ENCODE data around the gene BACE2. TPM values are rescaled to one million over a fixed set of nuclear protein-coding genes. Genes with fewer than 3 reads are reported as not detected.
"Not testable (repeated sequence)": the region's sequence is repeated elsewhere in the genome, so short reads cannot be mapped to it uniquely, and the experiment has no call there.

BACE2 gene
- total RNA-seq, 1 donor from 2014 or later = 14.5 TPM

GRCh38 chr21:41245509-41246135 lies 77.7 kb downstream of the BACE2 start:
- intact Hi-C loops (cut with DNase I) = no loop called here
- ATAC-seq (no peak), DNase-seq (ENCODE audit: missing footprints) (no peak)

GRCh38 chr21:41246808-41247207 lies 78.8 kb downstream of the BACE2 start:
- intact Hi-C loops (cut with DNase I) = no loop called here
- ATAC-seq = no peak
- DNase-seq (ENCODE audit: missing footprints) = no peak

- intact Hi-C loops (cut with DNase I) = no loop called here
- ATAC-seq (no peak), DNase-seq (ENCODE audit: missing footprints) (no peak)
These were observed 79.9 kb downstream of the BACE2 start for GRCh38 chr21:41247561-41248545.

- no peak for ATAC-seq
- no peak for DNase-seq (ENCODE audit: missing footprints)
- intact Hi-C loops (cut with DNase I) = no loop called here
These were observed 81.5 kb downstream of the BACE2 start for GRCh38 chr21:41249476-41249875.

GRCh38 chr21:41250519-41250918 lies 82.6 kb downstream of the BACE2 start:
- ATAC-seq (no peak), DNase-seq (ENCODE audit: missing footprints) (no peak)
- intact Hi-C loops (cut with DNase I) = no loop called here

- ATAC-seq (no peak), DNase-seq (ENCODE audit: missing footprints) (no peak)
- intact Hi-C loops (cut with DNase I) = no loop called here
These were observed 84.1 kb downstream of the BACE2 start for GRCh38 chr21:41251961-41252642.

- intact Hi-C loops (cut with DNase I) = no loop called here
- DNase-seq (ENCODE audit: missing footprints) = no peak
These were observed 86.2 kb downstream of the BACE2 start for GRCh38 chr21:41254090-41254700.

GRCh38 chr21:41255190-41255589 lies 87.2 kb downstream of the BACE2 start:
- no peak for DNase-seq (ENCODE audit: missing footprints)
- intact Hi-C loops (cut with DNase I) = no loop called here
- no peak for ATAC-seq

More at GRCh38 chr21:41254090-41254700, 86.2 kb downstream of the BACE2 start:
- no peak for ATAC-seq

- DNase-seq (ENCODE audit: missing footprints); intact Hi-C loops (cut with DNase I); ATAC-seq: not testable (repeated sequence)
These were observed 88.3 kb downstream of the BACE2 start for GRCh38 chr21:41256231-41256630.

- intact Hi-C loops (cut with DNase I) = no loop called here
- no peak for DNase-seq (ENCODE audit: missing footprints)
- ATAC-seq = no peak
These were observed 89.1 kb downstream of the BACE2 start for GRCh38 chr21:41256771-41257702.

GRCh38 chr21:41258617-41259016 lies 90.7 kb downstream of the BACE2 start:
- no peak for DNase-seq (ENCODE audit: missing footprints)
- ATAC-seq = no peak
- intact Hi-C loops (cut with DNase I) = no loop called here

- intact Hi-C loops (cut with DNase I) = no loop called here
- ATAC-seq = no peak
- DNase-seq (ENCODE audit: missing footprints) = no peak
These were observed 92.5 kb downstream of the BACE2 start for GRCh38 chr21:41260428-41260827.

- no peak for ATAC-seq
- intact Hi-C loops (cut with DNase I) = no loop called here
These were observed 99.4 kb downstream of the BACE2 start for GRCh38 chr21:41267346-41267745.

GRCh38 chr21:41269535-41269934 lies 101.6 kb downstream of the BACE2 start:
- intact Hi-C loops (cut with DNase I) = no loop called here
- DNase-seq (ENCODE audit: missing footprints) (no peak), ATAC-seq (no peak)

More at GRCh38 chr21:41267346-41267745, 99.4 kb downstream of the BACE2 start:
- no peak for DNase-seq (ENCODE audit: missing footprints)

GRCh38 chr21:41277196-41277595 lies 109.2 kb downstream of the BACE2 start:
- ATAC-seq (no peak), DNase-seq (ENCODE audit: missing footprints) (no peak)

GRCh38 chr21:41277846-41278245 lies 109.9 kb downstream of the BACE2 start:
- intact Hi-C loops (cut with DNase I) = no loop called here
- DNase-seq (ENCODE audit: missing footprints) (no peak), ATAC-seq (no peak)

More at GRCh38 chr21:41277196-41277595, 109.2 kb downstream of the BACE2 start:
- intact Hi-C loops (cut with DNase I) = no loop called here

- ATAC-seq (peak; percentile 83), DNase-seq (ENCODE audit: missing footprints) (peak; percentile 58)
- intact Hi-C loops (cut with DNase I) = loop anchor here (5.0 kb wide), 1 partner anchor 497 kb away; no protein-coding TSS in a partner anchor
These were observed 112.4 kb downstream of the BACE2 start for GRCh38 chr21:41280115-41280919.
